Mesothelial cell of epicardium (in vitro differentiated cells): ENCODE measurements around the gene HOXD9. TPM values are rescaled to one million over a fixed set of nuclear protein-coding genes. Genes with fewer than 3 reads are reported as not detected.

Experiments
- DNase-seq, 2 experiments: peaks; one replicate each; pipeline ENCODE4 v3.0.0; 2021; ENCODE audit warnings: low spot score in 2 of 2; ENCODE audit not compliant: unreplicated experiment in 2 of 2
- H3K27ac Mint-ChIP-seq: 2 replicates; pipeline ENCODE4 v1.8.0; 2021; ENCODE audit warnings: mixed read lengths
- H3K27me3 Mint-ChIP-seq: 2 replicates; pipeline ENCODE4 v1.8.0; 2021; ENCODE audit warnings: low read depth, mixed read lengths
- H3K36me3 Mint-ChIP-seq: 2 replicates; pipeline ENCODE4 v1.8.0; 2021; ENCODE audit warnings: mixed read lengths
- H3K4me1 Mint-ChIP-seq: 2 replicates; pipeline ENCODE4 v1.8.0; 2021; ENCODE audit warnings: mixed read lengths
- H3K4me3 Mint-ChIP-seq: 2 replicates; pipeline ENCODE4 v1.8.0; 2021; ENCODE audit warnings: mild to moderate bottlenecking, moderate library complexity, mixed read lengths
- H3K9me3 Mint-ChIP-seq: 2 replicates; pipeline ENCODE4 v1.8.0; 2021; ENCODE audit warnings: mixed read lengths
- CTCF ChIP-seq: fragments of 200-600 bp; sonication (generic); IDR thresholded peaks from one replicate; pipeline ENCODE4 v1.5.0; 2021; ENCODE audit warnings: antibody characterized with exemption; ENCODE audit not compliant: unreplicated experiment
- total RNA-seq: library from RNA; stranded (reverse); gene quantifications from 3 replicates; pipeline ENCODE4 v1.2.1, GENCODE V29; 2021

HOXD9 gene
- total RNA-seq, 1 donor from 2014 or later, result 1.1 TPM

- Mint-ChIP-seq H3K4me1 (peaks cover 12% of the 10 kb centered on the region), H3K36me3 (no peaks in the 10 kb centered on the region), H3K27me3 (peaks cover 94% of the 10 kb centered on the region), H3K9me3 (no peaks in the 10 kb centered on the region), H3K27ac (no peak within 1 kb of the TSS), H3K4me3 (peak within 1 kb of the TSS; percentile 57)
- no peak for DNase-seq
- no peak for TF ChIP-seq CTCF
These were observed 30.0 kb upstream of the HOXD9 start, which contains the start of gene HOXD13 for GRCh38 chr2:176092270-176093144. Gene HOXD13, plus strand, starts transcription at chr2:176092721. Its CDS starts 170 bp downstream, at chr2:176092891.

GRCh38 chr2:176093145-176093897 is 29.2 kb upstream of the HOXD9 start:
- no peaks in the 10 kb centered on the region for H3K9me3 Mint-ChIP-seq
- TF ChIP-seq CTCF, result no peak
- DNase-seq, result no peak
- H3K4me3 Mint-ChIP-seq, result peak overlapping the region; percentile 57
- H3K36me3 Mint-ChIP-seq, result no peaks in the 10 kb centered on the region
- no peak overlapping the region for H3K27ac Mint-ChIP-seq
- peaks cover 94% of the 10 kb centered on the region for H3K27me3 Mint-ChIP-seq
- peaks cover 15% of the 10 kb centered on the region for H3K4me1 Mint-ChIP-seq

- H3K27me3 Mint-ChIP-seq, result peaks cover 94% of the 10 kb centered on the region
- H3K9me3 Mint-ChIP-seq, result no peaks in the 10 kb centered on the region
- peak overlapping the region; percentile 57 for H3K4me3 Mint-ChIP-seq
- no peak for DNase-seq
- no peak overlapping the region for H3K27ac Mint-ChIP-seq
- no peak for TF ChIP-seq CTCF
- no peaks in the 10 kb centered on the region for H3K36me3 Mint-ChIP-seq
- peaks cover 13% of the 10 kb centered on the region for H3K4me1 Mint-ChIP-seq
These were observed 28.6 kb upstream of the HOXD9 start for GRCh38 chr2:176093898-176094249.

- no peak overlapping the region for H3K4me3 Mint-ChIP-seq
- TF ChIP-seq CTCF, result no peak
- H3K27ac Mint-ChIP-seq, result no peak overlapping the region
- no peaks in the 10 kb centered on the region for H3K9me3 Mint-ChIP-seq
- DNase-seq, result no peak
- H3K4me1 Mint-ChIP-seq, result peaks cover 13% of the 10 kb centered on the region
- peaks cover 94% of the 10 kb centered on the region for H3K27me3 Mint-ChIP-seq
- H3K36me3 Mint-ChIP-seq, result no peaks in the 10 kb centered on the region
These were observed 28.2 kb upstream of the HOXD9 start for GRCh38 chr2:176094349-176094748.

- Mint-ChIP-seq H3K27me3 (peaks cover 93% of the 10 kb centered on the region), H3K4me1 (peaks cover 13% of the 10 kb centered on the region), H3K9me3 (no peaks in the 10 kb centered on the region), H3K36me3 (no peaks in the 10 kb centered on the region), H3K27ac (no peak overlapping the region), H3K4me3 (no peak overlapping the region)
- TF ChIP-seq CTCF, result no peak
- DNase-seq, result no peak
These were observed 27.1 kb upstream of the HOXD9 start for GRCh38 chr2:176095421-176095820.
